PC-9 (cell line): ENCODE data around the gene RAB35.

ENCODE experiments used
- EZH2 ChIP-seq: fragments of 200-600 bp; sonication (generic); IDR thresholded peaks from 2 replicates; pipeline ENCODE4 v1.8.0; 2017; ENCODE audit warnings: antibody characterized with exemption, low read depth
- TF ChIP-seq, protein P1 (sequence below): fragments of 200-600 bp; sonication (generic); conservative IDR thresholded peaks from 2 replicates; pipeline ENCODE4 v1.6.1; 2017; ENCODE audit warnings: mixed run types, antibody characterized with exemption, mild to moderate bottlenecking, moderate library complexity

- TF ChIP-seq, protein P1, sequence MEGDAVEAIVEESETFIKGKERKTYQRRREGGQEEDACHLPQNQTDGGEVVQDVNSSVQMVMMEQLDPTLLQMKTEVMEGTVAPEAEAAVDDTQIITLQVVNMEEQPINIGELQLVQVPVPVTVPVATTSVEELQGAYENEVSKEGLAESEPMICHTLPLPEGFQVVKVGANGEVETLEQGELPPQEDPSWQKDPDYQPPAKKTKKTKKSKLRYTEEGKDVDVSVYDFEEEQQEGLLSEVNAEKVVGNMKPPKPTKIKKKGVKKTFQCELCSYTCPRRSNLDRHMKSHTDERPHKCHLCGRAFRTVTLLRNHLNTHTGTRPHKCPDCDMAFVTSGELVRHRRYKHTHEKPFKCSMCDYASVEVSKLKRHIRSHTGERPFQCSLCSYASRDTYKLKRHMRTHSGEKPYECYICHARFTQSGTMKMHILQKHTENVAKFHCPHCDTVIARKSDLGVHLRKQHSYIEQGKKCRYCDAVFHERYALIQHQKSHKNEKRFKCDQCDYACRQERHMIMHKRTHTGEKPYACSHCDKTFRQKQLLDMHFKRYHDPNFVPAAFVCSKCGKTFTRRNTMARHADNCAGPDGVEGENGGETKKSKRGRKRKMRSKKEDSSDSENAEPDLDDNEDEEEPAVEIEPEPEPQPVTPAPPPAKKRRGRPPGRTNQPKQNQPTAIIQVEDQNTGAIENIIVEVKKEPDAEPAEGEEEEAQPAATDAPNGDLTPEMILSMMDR, result no peak
- no peak for TF ChIP-seq EZH2
Measured at GRCh38 chr12:120103371-120103770, 13.2 kb downstream of the RAB35 start.
